GM13976 (cell line): ENCODE data around the gene RPL3.

ENCODE experiments used
- DNase-seq: peaks from one replicate; pipeline ENCODE4 v3.0.0; 2012; ENCODE audit warnings: low spot score
- CTCF ChIP-seq: IDR thresholded peaks from 2 replicates; pipeline ENCODE4 v1.5.1; 2012; ENCODE audit warnings: borderline replicate concordance, mild to moderate bottlenecking; ENCODE audit not compliant: insufficient read depth; ENCODE audit errors: extremely low read depth, missing control alignments, control extremely low read depth
- in situ Hi-C: fragments of 300-500 bp; cut with MboI; formaldehyde crosslinking; loops from one replicate; pipeline ENCODE4 v1.12.0; 2022; ENCODE audit warnings: low sequenced_read_pairs, mixed read lengths, inconsistent platforms; ENCODE audit not compliant: unreplicated experiment

Gene RPL3

GRCh38 chr22:39363751-39364515 is 44.5 kb upstream of the RPL3 start:
- in situ Hi-C loops: no loop called here
- DNase-seq: no peak

DNA sequence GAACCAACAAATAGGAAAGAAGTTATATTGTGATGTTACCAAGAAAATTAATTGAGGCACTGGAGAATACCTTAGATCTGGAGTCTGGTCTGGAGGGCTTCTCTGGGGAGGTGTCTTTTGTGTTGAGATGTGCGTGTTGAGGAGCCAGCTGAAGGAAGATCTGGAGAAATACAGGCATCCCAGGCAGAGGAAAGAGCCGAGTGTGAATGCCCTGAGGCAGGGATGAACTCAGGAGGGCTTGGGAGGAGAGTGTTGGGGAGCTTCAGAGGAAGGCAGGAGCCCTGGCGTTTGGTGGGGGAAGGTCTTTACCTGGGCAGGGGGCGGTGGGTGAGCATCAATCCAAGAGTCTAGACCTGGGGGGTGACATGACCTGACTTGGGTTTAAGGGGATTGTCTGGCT is 43.5 kb upstream of the RPL3 start:
- DNase-seq: no peak
- no peak for TF ChIP-seq CTCF
- in situ Hi-C loops: no loop called here

More at GRCh38 chr22:39363751-39364515, 44.5 kb upstream of the RPL3 start:
- no peak for TF ChIP-seq CTCF

DNA sequence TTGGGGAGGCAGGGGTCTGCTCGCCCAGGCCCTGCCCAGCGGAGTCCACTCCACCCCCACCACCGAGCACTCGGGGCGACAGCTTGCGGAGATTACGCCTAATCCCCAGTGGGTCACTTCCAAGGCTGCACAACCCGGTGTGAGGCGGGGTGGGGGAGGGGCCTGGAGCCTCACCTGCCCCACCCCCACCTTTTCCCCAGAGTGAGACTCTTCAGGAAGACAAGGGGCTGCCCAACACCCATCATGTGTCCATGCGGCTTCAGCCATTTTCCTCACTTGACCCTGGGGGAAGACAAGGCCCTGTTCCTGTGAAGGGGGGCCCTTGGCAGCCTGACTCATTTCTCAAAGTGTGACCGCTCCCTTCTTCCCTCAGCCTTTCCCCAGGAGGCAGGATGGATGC is 42.8 kb upstream of the RPL3 start:
- no peak for DNase-seq
- TF ChIP-seq CTCF: no peak
- in situ Hi-C loops: no loop called here

- DNase-seq: no peak
- TF ChIP-seq CTCF: no peak
- in situ Hi-C loops: no loop called here
These were observed 42.1 kb upstream of the RPL3 start for GRCh38 chr22:39361496-39361895.

DNA sequence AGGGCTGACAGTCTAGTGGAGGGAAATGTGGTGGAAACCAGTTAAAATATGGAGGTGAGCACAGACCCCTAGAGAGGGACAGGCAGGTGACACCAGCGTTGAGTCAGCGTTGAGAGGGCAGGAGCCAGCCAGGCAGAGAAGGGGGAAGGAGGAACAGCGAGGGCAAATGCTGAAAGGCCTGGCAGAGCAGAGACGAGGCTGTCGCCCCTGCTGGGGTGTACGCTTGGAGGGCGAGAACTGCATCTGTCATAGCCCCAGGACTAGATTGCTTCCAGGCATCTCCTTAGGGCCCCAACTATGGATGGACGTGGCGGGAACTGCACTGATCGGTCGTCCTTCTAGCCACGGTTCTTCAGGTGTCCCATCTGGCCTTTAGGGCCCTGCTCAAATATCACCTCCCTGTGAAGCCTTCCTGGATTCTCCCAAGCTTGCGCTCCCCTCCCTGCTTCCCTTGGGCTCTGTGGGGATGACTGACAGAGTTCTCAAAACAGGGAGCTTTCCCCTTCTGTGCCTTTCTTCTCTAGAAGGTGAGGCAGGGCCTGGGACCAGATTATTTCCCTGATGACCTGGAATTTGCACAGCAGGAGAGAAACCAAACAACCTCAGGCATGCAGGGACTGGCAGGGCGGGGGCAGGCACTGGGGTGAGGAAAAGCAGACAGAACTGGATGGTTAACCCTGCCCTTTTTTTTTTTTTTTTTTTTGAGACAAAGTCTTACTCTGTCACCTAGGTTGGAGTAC is 41.4 kb upstream of the RPL3 start:
- in situ Hi-C loops: no loop called here
- TF ChIP-seq CTCF: no peak
- DNase-seq: no peak

DNA sequence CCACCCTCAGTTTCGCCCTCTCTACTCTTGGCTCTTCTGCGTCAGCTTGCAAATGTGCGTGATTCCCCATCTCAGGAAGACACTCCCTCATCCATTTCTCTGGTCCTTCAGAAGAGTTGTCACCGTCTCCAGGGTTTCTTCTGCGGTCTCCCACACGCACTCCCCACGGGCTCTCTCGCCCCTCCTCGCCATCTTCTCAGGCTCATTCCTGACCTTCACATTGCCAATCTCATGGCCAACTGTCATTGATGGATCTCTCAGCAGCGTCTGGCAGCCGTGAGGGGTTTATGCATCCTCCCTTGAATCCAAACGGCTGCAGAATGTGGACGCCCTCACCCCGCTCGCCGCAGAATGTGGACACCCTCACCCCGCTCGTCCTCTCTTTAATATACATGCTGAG is 40.8 kb upstream of the RPL3 start:
- TF ChIP-seq CTCF: no peak
- in situ Hi-C loops: no loop called here
- no peak for DNase-seq
